Endothelial cell of umbilical vein (primary cell): ENCODE measurements around the gene CEP164. TPM values are rescaled to one million over a fixed set of nuclear protein-coding genes. Genes with fewer than 3 reads are reported as not detected.

ENCODE experiments used
- BruUV-seq: library from RNA; stranded (reverse); fragments of 400-500 nt; replicated peaks from 2 replicates; lab custom pipeline; 2021; lab: Mats Ljungman, UMichigan
- CTCF ChIA-PET: fragments of 300-600, 350-600 bp; sonication (Branson Sonifier 250); formaldehyde crosslinking; loops from one replicate; lab custom pipeline; 2021; ENCODE audit warnings: antibody characterized with exemption, inconsistent platforms; lab: Charles Lee
- POLR2A ChIA-PET: fragments of 300-600, 350-600 bp; sonication (Branson Sonifier 250); formaldehyde crosslinking; loops from one replicate; lab custom pipeline; 2021; ENCODE audit warnings: antibody characterized with exemption, inconsistent platforms; lab: Charles Lee
- DNase-seq: peaks from one replicate; pipeline ENCODE4 v3.0.0-alpha.2; 2011; ENCODE audit warnings: low read depth, low spot score
- FAIRE-seq: peaks from 2 replicates; lab custom pipeline; 2011; peaks lifted over from hg19 to GRCh38; lab: Jason Lieb, UNC
- H2AFZ ChIP-seq: 2 replicates; pipeline ENCODE4 v1.6.0; 2012; ENCODE audit warnings: low read depth, low read length, control low read depth, inconsistent platforms
- H3K27ac ChIP-seq: 2 replicates; pipeline ENCODE4 v1.5.1; 2011; ENCODE audit warnings: low read depth, mild to moderate bottlenecking, control low read depth, low read length, moderate library complexity; ENCODE audit not compliant: insufficient read depth
- H3K27me3 ChIP-seq, 2 experiments: 2 replicates each; pipeline versions ENCODE4 v1.6.0 to v1.6.1; 2011; ENCODE audit warnings: low read length in 2 of 2, mixed read lengths in 1 of 2; ENCODE audit not compliant: control insufficient read depth in 2 of 2, insufficient read depth in 2 of 2
- H3K36me3 ChIP-seq, 2 experiments: 2 replicates in 1 of 2; 3 replicates in 1 of 2; pipeline ENCODE4 v1.5.1; 2011; ENCODE audit warnings: low read length in 2 of 2, mild to moderate bottlenecking in 1 of 2, moderate library complexity in 1 of 2; ENCODE audit not compliant: control insufficient read depth in 2 of 2, insufficient read depth in 2 of 2; ENCODE audit errors: extremely low read depth in 1 of 2
- H3K4me1 ChIP-seq: 3 replicates; pipeline ENCODE4 v1.5.1; 2011; ENCODE audit warnings: mild to moderate bottlenecking, low read length; ENCODE audit not compliant: control insufficient read depth, insufficient read depth; ENCODE audit errors: extremely low read depth
- H3K4me2 ChIP-seq: 2 replicates; pipeline ENCODE4 v1.6.1; 2011; ENCODE audit warnings: low read length, control low read depth, mixed read lengths; ENCODE audit not compliant: insufficient read depth
- H3K4me3 ChIP-seq, 3 experiments: fragments of 200-600 bp in 1 of 3; sonication (generic), shearing (Covaris generic) in 1 of 3; replicated peaks in 1 of 3; 2 replicates each; pipeline ENCODE4 v1.5.1; 2011 to 2016; ENCODE audit warnings: control low read depth in 3 of 3, low read length in 3 of 3, mild to moderate bottlenecking in 2 of 3, inconsistent platforms in 1 of 3, low read depth in 1 of 3, moderate library complexity in 1 of 3; ENCODE audit not compliant: insufficient read depth in 1 of 3
- H3K79me2 ChIP-seq: 2 replicates; pipeline ENCODE4 v1.6.0; 2012; ENCODE audit warnings: low read length, inconsistent platforms; ENCODE audit not compliant: control insufficient read depth, insufficient read depth
- H3K9ac ChIP-seq: replicated peaks from 2 replicates; pipeline ENCODE3; 2011; ENCODE audit warnings: low read length, control low read depth; ENCODE audit not compliant: insufficient read depth; ENCODE audit errors: extremely low read depth
- H3K9me1 ChIP-seq: replicated peaks from 3 replicates; pipeline ENCODE4 v1.6.0; 2011; ENCODE audit warnings: mild to moderate bottlenecking, low read length; ENCODE audit not compliant: control insufficient read depth, insufficient read depth; ENCODE audit errors: extremely low read depth
- H3K9me3 ChIP-seq: replicated peaks from 2 replicates; pipeline ENCODE4 v1.5.1; 2012; ENCODE audit warnings: low read length, inconsistent platforms; ENCODE audit not compliant: control insufficient read depth, insufficient read depth
- H4K20me1 ChIP-seq: replicated peaks from 2 replicates; pipeline ENCODE3; 2011; ENCODE audit warnings: mild to moderate bottlenecking, low read length; ENCODE audit not compliant: control insufficient read depth, insufficient read depth; ENCODE audit errors: extremely low read depth
- EZH2 ChIP-seq: IDR thresholded peaks from 2 replicates; pipeline ENCODE4 v1.6.1; 2012; ENCODE audit warnings: borderline replicate concordance, low read depth, mild to moderate bottlenecking, moderate library complexity, low read length, inconsistent platforms; ENCODE audit not compliant: severe bottlenecking
- FOS ChIP-seq: IDR thresholded peaks from 2 replicates; pipeline ENCODE4 v1.6.1; 2011; ENCODE audit warnings: mild to moderate bottlenecking, low read length, moderate library complexity, borderline replicate concordance; ENCODE audit not compliant: insufficient read depth
- GATA2 ChIP-seq: IDR thresholded peaks from 2 replicates; pipeline ENCODE4 v1.7.0; 2011; ENCODE audit warnings: low read depth, mild to moderate bottlenecking, moderate library complexity, mixed read lengths, low read length; ENCODE audit not compliant: insufficient read length, insufficient read depth
- JUN ChIP-seq: IDR thresholded peaks from 2 replicates; pipeline ENCODE4 v1.6.1; 2011; ENCODE audit warnings: borderline replicate concordance, low read depth; ENCODE audit not compliant: insufficient read length, insufficient read depth
- MAX ChIP-seq: IDR thresholded peaks from 2 replicates; pipeline ENCODE4 v1.6.1; 2011; ENCODE audit not compliant: insufficient read depth, insufficient read length
- MYC ChIP-seq: IDR thresholded peaks from one replicate; pipeline ENCODE4 v1.6.1; 2011; ENCODE audit warnings: mild to moderate bottlenecking, low read depth, low read length
- POLR2A ChIP-seq: IDR thresholded peaks from 2 replicates; pipeline ENCODE4 v1.6.1; 2012; ENCODE audit warnings: low read depth, mild to moderate bottlenecking, control low read depth, low read length
- POLR2AphosphoS5 ChIP-seq: IDR thresholded peaks from 2 replicates; pipeline ENCODE4 v1.6.1; 2012; ENCODE audit warnings: low read depth, mild to moderate bottlenecking, control low read depth, low read length, moderate library complexity; ENCODE audit not compliant: insufficient read depth
- dilution Hi-C: fragments of 300-500 bp; cut with MboI; formaldehyde crosslinking; loops from one replicate; pipeline ENCODE4 v1.15.0; 2019; ENCODE audit warnings: low sequenced_read_pairs; ENCODE audit not compliant: extremely low pct_ligation_motif_present
- intact Hi-C: fragments of 100-400 bp; cut with micrococcal nuclease; formaldehyde crosslinking; loops from one replicate; pipeline ENCODE4 v1.10.0; 2022
- polyA plus RNA-seq, 4 experiments: library from polyadenylated mRNA; depleted of rRNA in 3 of 4; stranded (reverse) in 3 of 4; unstranded in 1 of 4; fragments of >200 nt; gene quantifications; 2 replicates each; pipeline versions ENCODE4 v1.2.1 to v1.2.3, GENCODE V29; 2011 to 2012; ENCODE audit warnings: missing spikeins in 1 of 4
- total RNA-seq: library from RNA; stranded (reverse); gene quantifications from 2 replicates; pipeline ENCODE4 v1.2.3, GENCODE V29; 2021
- TF ChIP-seq, protein P1 (sequence below), 2 donors: IDR thresholded peaks; 1 replicate in 1 of 2; 2 replicates in 1 of 2; pipeline ENCODE4 v1.5.1; 2011; ENCODE audit warnings: low read length in 2 of 2, mild to moderate bottlenecking in 2 of 2, moderate library complexity in 2 of 2, control low read depth in 1 of 2, inconsistent platforms in 1 of 2, low read depth in 1 of 2; ENCODE audit not compliant: insufficient read depth in 1 of 2; ENCODE audit errors: extremely low read depth in 1 of 2

The CEP164 gene
- total and polyA plus RNA-seq, 2 donors (not counting 3 experiments of a cell fraction or from before 2014, with no cell fraction given) = 22.7 to 48.4 TPM

GRCh38 chr11:117454564-117454917 lies 126.9 kb downstream of the CEP164 start:
- dilution Hi-C loops = no loop called here
- H3K27me3 ChIP-seq = peaks cover 2 to 4% of the 10 kb centered on the region in 2 experiments
- H3K9me3 ChIP-seq = no peaks in the 10 kb centered on the region
- no peak overlapping the region for H3K27ac ChIP-seq
- H3K36me3 ChIP-seq = no peaks in the 10 kb centered on the region
- no peak overlapping the region for H3K4me2 ChIP-seq
- no peaks in the 10 kb centered on the region for H3K9me1 ChIP-seq
- ChIA-PET POLR2A (no interaction called here), CTCF (interaction anchor here (0.8 to 4.3 kb wide), 2 partner anchors 11 to 29 kb away, joined by 3 to 14 read pairs; no protein-coding TSS in a partner anchor)
- no peak overlapping the region for H3K4me3 ChIP-seq
- no peak for TF ChIP-seq JUN
- TF ChIP-seq EZH2 = no peak
- TF ChIP-seq POLR2AphosphoS5 = no peak
- no peaks in the 10 kb centered on the region for H4K20me1 ChIP-seq
- BruUV-seq = no TSS peak
- no peak for DNase-seq
- intact Hi-C loops = no loop called here
- H2AFZ ChIP-seq = no peak overlapping the region
- no peak overlapping the region for H3K9ac ChIP-seq
- H3K79me2 ChIP-seq = no peaks in the 10 kb centered on the region
- FAIRE-seq = no peak
- no peaks in the 10 kb centered on the region for H3K4me1 ChIP-seq

DNA sequence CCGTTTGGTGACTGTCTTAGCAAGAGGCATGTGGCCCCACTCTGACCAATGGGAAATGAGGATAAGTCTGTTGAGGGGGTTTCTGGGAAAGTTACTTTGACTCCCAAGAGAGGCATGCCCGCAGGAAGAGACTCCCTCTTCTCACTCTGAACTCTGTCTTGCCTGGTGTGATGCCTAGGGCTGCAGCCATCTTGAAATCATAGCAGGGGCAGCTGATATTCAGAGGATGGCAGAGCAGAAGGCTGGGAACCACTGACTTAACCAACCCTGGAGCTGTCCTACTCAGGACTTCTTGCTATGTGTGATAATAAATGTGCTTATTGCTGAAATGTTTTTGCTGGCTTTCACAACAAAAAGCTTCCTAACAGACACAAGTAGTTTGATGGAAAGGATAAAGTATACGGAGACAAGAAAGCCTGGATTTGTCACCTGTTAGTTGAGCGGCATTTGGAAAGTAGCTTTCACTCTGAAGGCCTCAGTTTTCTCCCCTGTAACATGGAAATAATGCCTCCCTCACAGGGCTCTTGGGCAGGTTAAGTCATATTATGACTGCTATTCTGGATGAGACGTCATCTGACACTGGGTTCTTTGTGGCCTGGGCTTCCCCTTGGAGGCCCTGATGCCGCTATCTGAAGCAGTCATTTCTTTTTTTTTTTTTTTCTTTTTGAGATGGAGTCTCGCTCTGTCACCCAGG lies 128.5 kb downstream of the CEP164 start:
- H3K4me2 ChIP-seq = no peak overlapping the region
- DNase-seq (no peak), FAIRE-seq (no peak)
- TF ChIP-seq MAX = no peak
- TF ChIP-seq GATA2 = no peak
- TF ChIP-seq, protein P1, sequence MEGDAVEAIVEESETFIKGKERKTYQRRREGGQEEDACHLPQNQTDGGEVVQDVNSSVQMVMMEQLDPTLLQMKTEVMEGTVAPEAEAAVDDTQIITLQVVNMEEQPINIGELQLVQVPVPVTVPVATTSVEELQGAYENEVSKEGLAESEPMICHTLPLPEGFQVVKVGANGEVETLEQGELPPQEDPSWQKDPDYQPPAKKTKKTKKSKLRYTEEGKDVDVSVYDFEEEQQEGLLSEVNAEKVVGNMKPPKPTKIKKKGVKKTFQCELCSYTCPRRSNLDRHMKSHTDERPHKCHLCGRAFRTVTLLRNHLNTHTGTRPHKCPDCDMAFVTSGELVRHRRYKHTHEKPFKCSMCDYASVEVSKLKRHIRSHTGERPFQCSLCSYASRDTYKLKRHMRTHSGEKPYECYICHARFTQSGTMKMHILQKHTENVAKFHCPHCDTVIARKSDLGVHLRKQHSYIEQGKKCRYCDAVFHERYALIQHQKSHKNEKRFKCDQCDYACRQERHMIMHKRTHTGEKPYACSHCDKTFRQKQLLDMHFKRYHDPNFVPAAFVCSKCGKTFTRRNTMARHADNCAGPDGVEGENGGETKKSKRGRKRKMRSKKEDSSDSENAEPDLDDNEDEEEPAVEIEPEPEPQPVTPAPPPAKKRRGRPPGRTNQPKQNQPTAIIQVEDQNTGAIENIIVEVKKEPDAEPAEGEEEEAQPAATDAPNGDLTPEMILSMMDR (IDR thresholded peaks at IDR 0.05; ENCODE audit: extremely low read depth in 1 of 2, insufficient read depth in 1 of 2, low read depth in 1 of 2, low read length in 2 of 2) = no peak
- no peak for TF ChIP-seq JUN
- TF ChIP-seq POLR2AphosphoS5 = no peak
- TF ChIP-seq MYC = no peak
- TF ChIP-seq EZH2 = no peak
- TF ChIP-seq FOS = no peak
- TF ChIP-seq POLR2A = no peak
- no peak overlapping the region for H2AFZ ChIP-seq
- dilution Hi-C loops = no loop called here
- intact Hi-C loops = no loop called here
- H3K79me2 ChIP-seq = no peaks in the 10 kb centered on the region
- H3K9me1 ChIP-seq = no peaks in the 10 kb centered on the region
- H3K27ac ChIP-seq = no peak overlapping the region
- no peaks in the 10 kb centered on the region for H4K20me1 ChIP-seq
- H3K4me1 ChIP-seq = no peaks in the 10 kb centered on the region
- no TSS peak for BruUV-seq
- no peaks in the 10 kb centered on the region for H3K9me3 ChIP-seq
- peaks cover 2 to 4% of the 10 kb centered on the region in 2 experiments for H3K27me3 ChIP-seq
- no peak overlapping the region for H3K4me3 ChIP-seq
- ChIA-PET CTCF (interaction anchor here (4.3 kb wide), 1 partner anchor 30 kb away, joined by 14 read pairs; no protein-coding TSS in a partner anchor), POLR2A (no interaction called here)
- no peak overlapping the region for H3K9ac ChIP-seq
- no peaks in the 10 kb centered on the region for H3K36me3 ChIP-seq
